ENCODE measurements around the gene CHKB. TPM values are rescaled to one million over a fixed set of nuclear protein-coding genes. Genes with fewer than 3 reads are reported as not detected.
"Not testable (repeated sequence)": the region's sequence is repeated elsewhere in the genome, so short reads cannot be mapped to it uniquely, and the experiment has no call there.

Gene CHKB
- total RNA-seq, 2 donors from 2014 or later = 52.1 to 112 TPM

GRCh38 chr22:50620593-50621355 lies 38.1 kb upstream of the CHKB start:
- DNase-seq (ENCODE audit: low spot score) = peak; percentile 72
- H3K4me1 ChIP-seq (replicated peaks) = peaks cover 6% of the 10 kb centered on the region
- H3K27me3 ChIP-seq (replicated peaks; ENCODE audit: insufficient read depth) = no peaks in the 10 kb centered on the region
- no peaks in the 10 kb centered on the region for H3K9me3 ChIP-seq
- no peaks in the 10 kb centered on the region for H3K36me3 ChIP-seq
- H3K4me3 ChIP-seq = peak overlapping the region; percentile 2 to 18
- WGBS = 16% methylated on average over 25 of the region's 25 CpGs
- TF ChIP-seq CTCF (IDR thresholded peaks at IDR 0.05) (peak in 2 of 4 experiments; percentile 60 to 76), POLR2AphosphoS5 (IDR thresholded peaks at IDR 0.05) (no peak)
- peak overlapping the region; percentile 78 to 83 for H3K27ac ChIP-seq
- intact Hi-C loops (cut with DNase I) = no loop called here

GRCh38 chr22:50614296-50614695 lies 31.6 kb upstream of the CHKB start:
- DNase-seq (ENCODE audit: low spot score); H3K4me1 ChIP-seq (replicated peaks); H3K9me3 ChIP-seq; H3K36me3 ChIP-seq; H3K4me3 ChIP-seq; intact Hi-C loops (cut with DNase I); H3K27ac ChIP-seq; H3K27me3 ChIP-seq (replicated peaks; ENCODE audit: insufficient read depth): not testable (repeated sequence)
- WGBS = 91% methylated on average over 3 of the region's 3 CpGs

GRCh38 chr22:50613291-50613981 lies 30.8 kb upstream of the CHKB start:
- no peaks in the 10 kb centered on the region for H3K27me3 ChIP-seq (replicated peaks; ENCODE audit: insufficient read depth)
- DNase-seq (ENCODE audit: low spot score) = peak; percentile 49
- no peak overlapping the region for H3K27ac ChIP-seq
- TF ChIP-seq POLR2A (IDR thresholded peaks at IDR 0.05) = no peak
- TF ChIP-seq CTCF (IDR thresholded peaks at IDR 0.05) = no peak
- no peak for TF ChIP-seq POLR2AphosphoS5 (IDR thresholded peaks at IDR 0.05)
- H3K9me3 ChIP-seq = no peaks in the 10 kb centered on the region
- intact Hi-C loops (cut with DNase I) = no loop called here
- H3K36me3 ChIP-seq = no peaks in the 10 kb centered on the region
- WGBS = 64% methylated on average over 22 of the region's 22 CpGs
- no peak overlapping the region for H3K4me3 ChIP-seq
- H3K4me1 ChIP-seq (replicated peaks) = no peaks in the 10 kb centered on the region

GRCh38 chr22:50612528-50613221 lies 30.0 kb upstream of the CHKB start:
- no peak overlapping the region for H3K4me3 ChIP-seq
- H3K4me1 ChIP-seq (replicated peaks) = no peaks in the 10 kb centered on the region
- no peak overlapping the region for H3K27ac ChIP-seq
- no peaks in the 10 kb centered on the region for H3K27me3 ChIP-seq (replicated peaks; ENCODE audit: insufficient read depth)
- H3K36me3 ChIP-seq = no peaks in the 10 kb centered on the region
- DNase-seq (ENCODE audit: low spot score) = no peak
- 33% methylated on average over 25 of the region's 31 CpGs for WGBS
- no peaks in the 10 kb centered on the region for H3K9me3 ChIP-seq
- intact Hi-C loops (cut with DNase I) = no loop called here
- TF ChIP-seq POLR2AphosphoS5 (IDR thresholded peaks at IDR 0.05) (no peak), POLR2A (IDR thresholded peaks at IDR 0.05) (no peak), CTCF (IDR thresholded peaks at IDR 0.05) (no peak)

GRCh38 chr22:50612168-50612527 lies 29.5 kb upstream of the CHKB start:
- WGBS = 41% methylated on average over 6 of the region's 6 CpGs
- TF ChIP-seq POLR2AphosphoS5 (IDR thresholded peaks at IDR 0.05) (no peak), CTCF (IDR thresholded peaks at IDR 0.05) (no peak), POLR2A (IDR thresholded peaks at IDR 0.05) (no peak)
- DNase-seq (ENCODE audit: low spot score) = no peak
- no peaks in the 10 kb centered on the region for H3K9me3 ChIP-seq
- no peaks in the 10 kb centered on the region for H3K27me3 ChIP-seq (replicated peaks; ENCODE audit: insufficient read depth)
- intact Hi-C loops (cut with DNase I) = no loop called here
- H3K36me3 ChIP-seq = no peaks in the 10 kb centered on the region
- H3K4me3 ChIP-seq = no peak overlapping the region
- no peaks in the 10 kb centered on the region for H3K4me1 ChIP-seq (replicated peaks)
- H3K27ac ChIP-seq = no peak overlapping the region

All from prostate gland (tissue), 2 donors.